Mucosa of descending colon (tissue), 3 donors: Measurements from ENCODE around the gene ATP4B. TPM values are rescaled to one million over a fixed set of nuclear protein-coding genes. Genes with fewer than 3 reads are reported as not detected.

ENCODE experiments used
- ATAC-seq: fragments of 200-7000 bp; cut with Tn5 transposase; one replicate; pipeline ENCODE4 v1.9.1; 2020; ENCODE audit warnings: mild to moderate bottlenecking, moderate library complexity
- DNase-seq, 3 donors: peaks; one replicate each; pipeline ENCODE4 v3.0.0-alpha.2; 2020
- H3K36me3 ChIP-seq: fragments of 200-600 bp; one replicate; pipeline ENCODE4 v1.8.0; 2021; ENCODE audit warnings: low read depth, mild to moderate bottlenecking
- H3K4me1 ChIP-seq: fragments of 200-600 bp; one replicate; pipeline ENCODE4 v1.8.0; 2021; ENCODE audit warnings: low read depth, mild to moderate bottlenecking
- H3K4me3 ChIP-seq: fragments of 200-600 bp; one replicate; pipeline ENCODE4 v1.8.0; 2021; ENCODE audit warnings: mild to moderate bottlenecking
- H3K9me3 ChIP-seq: fragments of 200-600 bp; one replicate; pipeline ENCODE4 v1.8.0; 2021; ENCODE audit warnings: mild to moderate bottlenecking
- intact Hi-C, 2 donors: fragments of 100-400 bp; cut with DNase I in 1 of 2; cut with micrococcal nuclease in 1 of 2; formaldehyde crosslinking; loops; one replicate each; pipeline versions ENCODE4 v1.11.0 to v1.11.1; 2022; cut with DNase I, micrococcal nuclease
- total RNA-seq, 3 donors: library from RNA; stranded (reverse); fragmentation: NEBNext Ultra II Directional in 2 of 3; extraction: Animal tissue kit (Norgen Biotek cat#: 25700) in 2 of 3; gene quantifications; one replicate each; pipeline versions ENCODE4 v1.2.1 to v1.2.4, GENCODE V29; 2021 to 2023
- TF ChIP-seq, protein P1 (sequence below): fragments of 200-600 bp; IDR thresholded peaks from one replicate; pipeline ENCODE4 v1.8.0; 2022; ENCODE audit warnings: antibody characterized with exemption, mild to moderate bottlenecking
- donor health status: DM: no; HTN: no; CAD: no; lungs with moderate emphysema.
- donor health status: DM: no; HTN: no; CAD: no.
- donor health status: DM: no; HTN: yes; CAD: no.

Gene ATP4B
- total RNA-seq, 3 donors from 2014 or later, result 0.19 TPM; not detected in 2

GRCh38 chr13:113620036-113620796 is 37.8 kb downstream of the ATP4B start:
- intact Hi-C loops, result no loop called here
- no peaks in the 10 kb centered on the region for H3K9me3 ChIP-seq
- peak in 1 of 3 donors; percentile 24 for DNase-seq
- TF ChIP-seq, protein P1, sequence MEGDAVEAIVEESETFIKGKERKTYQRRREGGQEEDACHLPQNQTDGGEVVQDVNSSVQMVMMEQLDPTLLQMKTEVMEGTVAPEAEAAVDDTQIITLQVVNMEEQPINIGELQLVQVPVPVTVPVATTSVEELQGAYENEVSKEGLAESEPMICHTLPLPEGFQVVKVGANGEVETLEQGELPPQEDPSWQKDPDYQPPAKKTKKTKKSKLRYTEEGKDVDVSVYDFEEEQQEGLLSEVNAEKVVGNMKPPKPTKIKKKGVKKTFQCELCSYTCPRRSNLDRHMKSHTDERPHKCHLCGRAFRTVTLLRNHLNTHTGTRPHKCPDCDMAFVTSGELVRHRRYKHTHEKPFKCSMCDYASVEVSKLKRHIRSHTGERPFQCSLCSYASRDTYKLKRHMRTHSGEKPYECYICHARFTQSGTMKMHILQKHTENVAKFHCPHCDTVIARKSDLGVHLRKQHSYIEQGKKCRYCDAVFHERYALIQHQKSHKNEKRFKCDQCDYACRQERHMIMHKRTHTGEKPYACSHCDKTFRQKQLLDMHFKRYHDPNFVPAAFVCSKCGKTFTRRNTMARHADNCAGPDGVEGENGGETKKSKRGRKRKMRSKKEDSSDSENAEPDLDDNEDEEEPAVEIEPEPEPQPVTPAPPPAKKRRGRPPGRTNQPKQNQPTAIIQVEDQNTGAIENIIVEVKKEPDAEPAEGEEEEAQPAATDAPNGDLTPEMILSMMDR, result no peak
- no peak overlapping the region for H3K4me3 ChIP-seq
- no peaks in the 10 kb centered on the region for H3K4me1 ChIP-seq
- H3K36me3 ChIP-seq, result no peaks in the 10 kb centered on the region
- no peak for ATAC-seq

- no peaks in the 10 kb centered on the region for H3K9me3 ChIP-seq
- no peak for ATAC-seq
Observed at GRCh38 chr13:113618455-113618854, 39.5 kb downstream of the ATP4B start.

DNA sequence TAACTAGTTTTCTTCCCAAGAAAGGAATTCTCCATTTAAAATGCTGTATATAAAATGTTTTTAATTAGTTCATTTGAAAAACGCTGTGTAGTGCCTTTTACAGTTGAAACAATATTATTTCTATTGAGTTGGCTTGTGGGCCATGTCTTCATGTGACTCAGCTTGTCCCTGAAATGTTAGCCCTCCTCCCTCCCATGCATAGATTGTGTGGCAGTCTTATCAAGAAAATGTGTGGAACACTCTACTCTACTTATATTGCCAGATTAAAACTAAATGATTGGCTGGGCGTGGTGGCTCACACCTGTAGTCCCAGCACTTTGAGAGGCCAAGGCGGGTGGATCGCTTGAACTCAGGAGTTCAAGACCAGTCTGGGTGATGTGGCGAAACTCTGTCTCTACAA is 40.0 kb downstream of the ATP4B start:
- no peaks in the 10 kb centered on the region for H3K4me1 ChIP-seq
- H3K4me3 ChIP-seq, result no peak overlapping the region
- H3K36me3 ChIP-seq, result no peaks in the 10 kb centered on the region
- no peak for ATAC-seq
- intact Hi-C loops, result no loop called here
- peak in 1 of 3 donors; percentile 11 for DNase-seq
- H3K9me3 ChIP-seq, result no peaks in the 10 kb centered on the region
- TF ChIP-seq, protein P1, result no peak

More at GRCh38 chr13:113618455-113618854, 39.5 kb downstream of the ATP4B start:
- TF ChIP-seq, protein P1, result no peak
- intact Hi-C loops, result no loop called here
- DNase-seq, result peak in 1 of 3 donors; percentile 18
- H3K4me3 ChIP-seq, result no peak overlapping the region
- H3K36me3 ChIP-seq, result no peaks in the 10 kb centered on the region
- no peaks in the 10 kb centered on the region for H3K4me1 ChIP-seq

- no peak for ATAC-seq
- Histone ChIP-seq H3K9me3 (no peaks in the 10 kb centered on the region), H3K4me1 (no peaks in the 10 kb centered on the region), H3K36me3 (no peaks in the 10 kb centered on the region), H3K4me3 (no peak overlapping the region)
- TF ChIP-seq, protein P1, result no peak
- intact Hi-C loops, result no loop called here
- peak in 1 of 3 donors; percentile 38 for DNase-seq
Observed at GRCh38 chr13:113616991-113617749, 40.8 kb downstream of the ATP4B start.

DNA sequence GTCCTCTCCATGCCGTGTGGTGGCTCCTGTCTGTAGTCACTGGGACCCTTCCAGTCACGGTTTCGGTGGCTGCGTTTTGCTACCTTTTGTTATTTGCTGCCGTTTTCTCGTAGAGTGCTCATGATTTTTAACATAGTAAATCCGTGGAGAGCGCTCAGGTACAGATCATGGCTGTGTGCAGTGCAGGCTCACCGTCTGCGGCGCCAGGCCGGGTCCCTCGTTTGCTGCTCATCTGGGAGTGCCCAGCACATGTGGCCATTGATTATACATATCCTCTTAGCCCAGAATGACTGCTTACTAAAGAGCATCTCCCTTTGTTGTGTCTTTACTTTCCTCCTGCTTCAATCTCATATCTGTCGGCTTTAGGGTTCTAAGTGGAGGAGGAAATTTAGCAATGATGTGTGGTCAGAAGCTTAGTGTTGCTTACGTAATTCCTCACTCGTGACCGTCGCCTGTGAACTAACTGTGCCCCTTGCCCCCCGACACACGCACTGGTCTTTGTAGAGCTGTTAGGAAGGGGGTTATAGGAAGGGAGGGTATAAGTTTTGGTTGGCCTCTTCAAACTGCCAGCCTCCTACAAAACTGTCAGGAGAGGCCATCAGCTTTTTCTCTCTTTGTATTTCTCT is 41.6 kb downstream of the ATP4B start:
- Histone ChIP-seq H3K4me3 (no peak overlapping the region), H3K9me3 (no peaks in the 10 kb centered on the region), H3K36me3 (no peaks in the 10 kb centered on the region), H3K4me1 (no peaks in the 10 kb centered on the region)
- DNase-seq, result peak in 1 of 3 donors; percentile 40
- peak; percentile 33 for ATAC-seq
- TF ChIP-seq, protein P1, result no peak
- intact Hi-C loops, result no loop called here
